ENCODE data around the gene TRAPPC12. TPM values are rescaled to one million over a fixed set of nuclear protein-coding genes. Genes with fewer than 3 reads are reported as not detected.

TRAPPC12 gene
- total and polyA plus RNA-seq, 2 experiments from 2014 or later, result 77.2 to 103 TPM

DNA sequence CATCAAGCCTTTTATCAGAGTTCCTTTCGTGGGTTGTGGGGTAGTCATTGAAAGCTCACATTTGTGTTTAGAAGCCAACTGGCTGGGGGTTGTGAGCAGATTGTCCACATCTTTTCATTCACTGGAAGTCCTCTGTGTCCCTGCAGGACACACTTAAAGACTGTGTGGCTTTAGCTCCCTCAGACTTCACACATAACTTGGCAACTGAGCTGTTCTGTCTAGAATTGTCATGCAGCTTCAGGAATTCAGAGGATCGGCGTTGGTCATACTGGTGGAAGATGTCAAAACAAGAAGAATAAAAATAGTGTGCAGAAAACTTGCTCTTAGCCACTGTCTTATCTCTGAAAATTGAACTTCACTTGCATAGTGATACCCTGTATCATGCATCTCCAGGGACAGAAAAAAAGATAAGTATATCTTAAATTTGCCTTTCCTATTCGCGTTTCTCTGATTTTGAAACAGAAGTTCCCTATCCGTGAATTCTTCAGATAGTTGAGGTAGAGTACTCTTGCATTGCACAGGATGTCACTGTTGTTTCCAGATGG, 49.6 kb downstream of the TRAPPC12 start:
- peaks cover 22% of the 10 kb centered on the region for H3K36me3 ChIP-seq
- no peaks in the 10 kb centered on the region for H3K4me1 ChIP-seq (ENCODE audit: low read depth)
- H3K27ac ChIP-seq, result no peak overlapping the region
- no peak overlapping the region for H3K4me3 ChIP-seq
- no peaks in the 10 kb centered on the region for H3K27me3 ChIP-seq
- peak in 1 of 2 donors; percentile 59 for DNase-seq (ENCODE audit: low read depth in 1 of 2, low spot score in 1 of 2)
- TF ChIP-seq, protein P1, sequence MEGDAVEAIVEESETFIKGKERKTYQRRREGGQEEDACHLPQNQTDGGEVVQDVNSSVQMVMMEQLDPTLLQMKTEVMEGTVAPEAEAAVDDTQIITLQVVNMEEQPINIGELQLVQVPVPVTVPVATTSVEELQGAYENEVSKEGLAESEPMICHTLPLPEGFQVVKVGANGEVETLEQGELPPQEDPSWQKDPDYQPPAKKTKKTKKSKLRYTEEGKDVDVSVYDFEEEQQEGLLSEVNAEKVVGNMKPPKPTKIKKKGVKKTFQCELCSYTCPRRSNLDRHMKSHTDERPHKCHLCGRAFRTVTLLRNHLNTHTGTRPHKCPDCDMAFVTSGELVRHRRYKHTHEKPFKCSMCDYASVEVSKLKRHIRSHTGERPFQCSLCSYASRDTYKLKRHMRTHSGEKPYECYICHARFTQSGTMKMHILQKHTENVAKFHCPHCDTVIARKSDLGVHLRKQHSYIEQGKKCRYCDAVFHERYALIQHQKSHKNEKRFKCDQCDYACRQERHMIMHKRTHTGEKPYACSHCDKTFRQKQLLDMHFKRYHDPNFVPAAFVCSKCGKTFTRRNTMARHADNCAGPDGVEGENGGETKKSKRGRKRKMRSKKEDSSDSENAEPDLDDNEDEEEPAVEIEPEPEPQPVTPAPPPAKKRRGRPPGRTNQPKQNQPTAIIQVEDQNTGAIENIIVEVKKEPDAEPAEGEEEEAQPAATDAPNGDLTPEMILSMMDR (IDR thresholded peaks at IDR 0.05; ENCODE audit: low read depth, low read length), result no peak
- no peaks in the 10 kb centered on the region for H3K9me3 ChIP-seq (ENCODE audit: low read depth)

DNA sequence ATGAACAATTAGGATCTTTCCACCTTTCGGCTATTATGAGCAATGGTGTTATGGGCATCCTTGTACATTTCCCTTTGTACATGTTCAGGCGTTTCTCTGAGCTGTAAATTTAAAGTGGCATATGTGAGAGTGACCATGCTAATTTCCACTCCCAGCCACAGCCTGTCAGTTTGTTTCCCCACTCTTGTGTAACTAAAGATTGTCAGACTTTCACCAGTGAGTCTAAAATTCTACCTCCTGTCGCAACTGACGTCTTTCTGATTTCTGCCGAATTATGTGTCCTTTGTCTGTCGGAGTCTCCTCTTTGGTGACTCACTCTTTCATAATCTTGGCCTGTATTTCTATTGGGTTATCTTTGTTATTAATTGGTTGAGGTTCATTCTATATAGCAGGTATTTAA, 50.7 kb downstream of the TRAPPC12 start:
- TF ChIP-seq, protein P1 (IDR thresholded peaks at IDR 0.05; ENCODE audit: low read depth, low read length), result no peak
- Histone ChIP-seq H3K27ac (no peak overlapping the region), H3K4me3 (no peak overlapping the region), H3K36me3 (peaks cover 13% of the 10 kb centered on the region), H3K9me3 (ENCODE audit: low read depth) (no peaks in the 10 kb centered on the region), H3K27me3 (no peaks in the 10 kb centered on the region), H3K4me1 (ENCODE audit: low read depth) (no peaks in the 10 kb centered on the region)
- peak in 1 of 2 donors; percentile 51 for DNase-seq (ENCODE audit: low read depth in 1 of 2, low spot score in 1 of 2)

DNA sequence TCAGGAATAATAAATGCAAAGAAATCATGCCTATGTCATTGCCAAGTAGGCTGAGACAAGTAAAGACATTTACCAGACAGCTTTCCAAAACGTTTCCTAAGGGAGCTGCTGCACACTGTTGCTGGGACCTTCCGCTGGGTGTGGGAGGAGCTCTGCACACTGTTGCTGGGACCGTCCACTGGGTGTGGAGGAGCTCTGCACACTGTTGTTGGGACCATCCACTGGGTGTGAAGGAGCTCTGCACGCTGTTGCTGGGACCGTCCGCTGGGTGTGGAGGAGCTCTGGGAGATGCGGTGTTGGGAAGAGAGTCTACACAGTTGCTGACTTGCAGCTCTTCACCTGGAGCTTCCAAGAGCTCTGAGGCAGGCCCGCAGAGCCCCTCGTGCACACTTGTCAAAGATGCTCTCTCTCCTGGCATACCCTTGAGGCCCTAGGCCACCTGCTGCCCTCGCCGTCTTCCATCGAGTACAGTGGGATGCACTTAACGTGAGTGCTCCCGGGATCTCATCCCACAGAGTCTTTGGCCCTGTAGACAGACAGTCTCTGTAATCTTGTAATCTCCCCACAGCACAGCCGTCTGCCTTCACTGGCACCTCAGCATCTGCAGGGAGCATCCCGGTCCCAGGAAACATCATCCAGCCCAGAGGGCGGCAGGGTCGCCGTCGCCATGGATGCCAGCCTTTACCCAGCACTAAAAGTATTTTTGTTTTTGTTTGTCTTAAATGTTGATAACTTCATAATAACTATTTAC, 51.4 kb downstream of the TRAPPC12 start:
- H3K4me3 ChIP-seq, result no peak overlapping the region
- no peaks in the 10 kb centered on the region for H3K4me1 ChIP-seq (ENCODE audit: low read depth)
- peaks cover 7% of the 10 kb centered on the region for H3K36me3 ChIP-seq
- no peaks in the 10 kb centered on the region for H3K9me3 ChIP-seq (ENCODE audit: low read depth)
- no peak overlapping the region for H3K27ac ChIP-seq
- DNase-seq (ENCODE audit: low read depth in 1 of 2, low spot score in 1 of 2), result peak in 1 of 2 donors; percentile 8
- TF ChIP-seq, protein P1 (IDR thresholded peaks at IDR 0.05; ENCODE audit: low read depth, low read length), result no peak
- no peaks in the 10 kb centered on the region for H3K27me3 ChIP-seq

DNA sequence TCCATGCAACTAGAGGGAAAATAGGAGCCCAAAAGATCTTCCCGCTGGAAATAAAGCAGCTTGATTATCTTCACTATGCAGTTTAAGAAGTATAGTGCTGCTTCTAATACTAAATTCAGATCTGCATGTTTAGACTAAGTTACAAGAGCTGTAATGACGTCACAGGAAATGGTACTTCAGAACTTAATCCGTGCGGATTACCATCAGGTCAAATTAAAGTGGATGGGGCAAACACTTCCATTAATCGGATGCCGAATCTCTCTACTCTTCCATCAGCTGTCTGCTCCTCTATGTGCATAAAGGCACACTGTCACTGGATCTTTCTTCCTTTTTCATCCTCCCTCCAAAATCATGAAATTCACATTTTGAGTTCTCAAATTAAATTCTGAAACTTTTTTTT, 52.6 kb downstream of the TRAPPC12 start:
- no peak for DNase-seq (ENCODE audit: low read depth in 1 of 2, low spot score in 1 of 2)
- H3K4me3 ChIP-seq, result no peak overlapping the region
- H3K27ac ChIP-seq, result no peak overlapping the region
- TF ChIP-seq, protein P1 (IDR thresholded peaks at IDR 0.05; ENCODE audit: low read depth, low read length), result no peak
- no peaks in the 10 kb centered on the region for H3K9me3 ChIP-seq (ENCODE audit: low read depth)
- H3K4me1 ChIP-seq (ENCODE audit: low read depth), result no peaks in the 10 kb centered on the region
- no peaks in the 10 kb centered on the region for H3K27me3 ChIP-seq
- peaks cover 7% of the 10 kb centered on the region for H3K36me3 ChIP-seq

DNA sequence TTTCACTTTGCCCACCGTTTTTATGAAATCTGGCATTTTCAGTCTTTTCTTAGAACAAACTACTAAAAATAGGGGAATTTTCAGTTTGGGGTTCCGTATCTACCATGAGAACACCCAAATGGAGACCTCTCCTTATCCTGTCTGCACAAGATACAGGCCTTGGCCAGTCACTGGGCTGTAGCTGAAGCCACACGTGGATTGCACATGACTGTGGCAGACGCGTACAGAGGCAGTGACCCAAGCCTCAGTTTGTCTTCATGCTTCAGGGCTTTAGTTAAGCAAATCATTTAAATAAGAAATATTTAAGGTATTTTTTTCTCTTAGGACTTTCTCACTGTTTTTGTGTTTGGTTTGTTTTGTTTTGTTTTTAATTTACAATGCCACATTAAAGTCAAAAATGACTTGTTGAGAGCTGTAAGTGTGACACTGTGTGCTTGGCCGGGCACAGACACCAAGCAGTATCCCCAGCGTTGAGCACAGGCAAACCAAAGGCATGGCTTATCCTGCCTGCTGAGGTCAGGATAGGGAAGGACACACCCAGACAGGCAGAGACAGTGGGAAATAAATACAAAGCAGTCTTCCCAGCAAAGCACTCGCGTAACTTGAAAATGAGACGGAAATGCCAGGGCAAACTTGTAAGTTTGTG, 53.3 kb downstream of the TRAPPC12 start:
- TF ChIP-seq, protein P1 (IDR thresholded peaks at IDR 0.05; ENCODE audit: low read depth, low read length), result no peak
- no peaks in the 10 kb centered on the region for H3K4me1 ChIP-seq (ENCODE audit: low read depth)
- DNase-seq (ENCODE audit: low read depth in 1 of 2, low spot score in 1 of 2), result no peak
- H3K27me3 ChIP-seq, result no peaks in the 10 kb centered on the region
- no peaks in the 10 kb centered on the region for H3K9me3 ChIP-seq (ENCODE audit: low read depth)
- peaks cover 5% of the 10 kb centered on the region for H3K36me3 ChIP-seq
- H3K4me3 ChIP-seq, result no peak overlapping the region
- H3K27ac ChIP-seq, result no peak overlapping the region
